Measurements from ENCODE around the gene TEX13D. TPM values are rescaled to one million over a fixed set of nuclear protein-coding genes. Genes with fewer than 3 reads are reported as not detected.

The TEX13D gene
- total RNA-seq, 1 experiment from 2014 or later: 0.47 TPM

- Histone ChIP-seq H3K4me1 (ENCODE audit: insufficient read depth, low read length, poor library complexity, severe bottlenecking) (no peaks in the 10 kb centered on the region), H3K9me3 (ENCODE audit: low read depth, low read length, poor library complexity, severe bottlenecking) (no peaks in the 10 kb centered on the region), H3K4me3 (ENCODE audit: low read depth, low read length, poor library complexity, severe bottlenecking) (no peak overlapping the region), H3K27ac (ENCODE audit: low read depth, low read length, poor library complexity, severe bottlenecking) (no peak overlapping the region), H3K27me3 (replicated peaks; ENCODE audit: insufficient read depth, low read depth, low read length, poor library complexity) (no peaks in the 10 kb centered on the region), H3K36me3 (ENCODE audit: insufficient read depth, low read length, poor library complexity, severe bottlenecking) (no peaks in the 10 kb centered on the region)
- POLR2A ChIA-PET (ENCODE audit: low non-redundant PET): no interaction called here
- BruUV-seq (replicated peaks): no TSS peak
- CTCF ChIA-PET: no interaction called here
- TF ChIP-seq EZH2 (IDR thresholded peaks at IDR 0.05; ENCODE audit: borderline replicate concordance, low read depth, low read length, poor library complexity, severe bottlenecking): no peak
- TF ChIP-seq CTCF (conservative IDR thresholded peaks at IDR 0.05; ENCODE audit: low read depth, low read length): no peak
- no peak for DNase-seq (ENCODE audit: low spot score)
- intact Hi-C loops (cut with micrococcal nuclease; ENCODE audit: unreplicated experiment): no loop called here
Measured at GRCh38 chrX:124348885-124349453, 16.5 kb downstream of the TEX13D start.

GRCh38 chrX:124354648-124355047 is 22.2 kb downstream of the TEX13D start:
- Histone ChIP-seq H3K4me1 (ENCODE audit: insufficient read depth, low read length, poor library complexity, severe bottlenecking) (no peaks in the 10 kb centered on the region), H3K27me3 (replicated peaks; ENCODE audit: insufficient read depth, low read depth, low read length, poor library complexity) (no peaks in the 10 kb centered on the region), H3K36me3 (ENCODE audit: insufficient read depth, low read length, poor library complexity, severe bottlenecking) (no peaks in the 10 kb centered on the region), H3K27ac (ENCODE audit: low read depth, low read length, poor library complexity, severe bottlenecking) (no peak overlapping the region), H3K9me3 (ENCODE audit: low read depth, low read length, poor library complexity, severe bottlenecking) (no peaks in the 10 kb centered on the region), H3K4me3 (ENCODE audit: low read depth, low read length, poor library complexity, severe bottlenecking) (no peak overlapping the region)
- CTCF ChIA-PET: no interaction called here
- no peak for DNase-seq (ENCODE audit: low spot score)
- intact Hi-C loops (cut with micrococcal nuclease; ENCODE audit: unreplicated experiment): no loop called here
- BruUV-seq (replicated peaks): no TSS peak
- POLR2A ChIA-PET (ENCODE audit: low non-redundant PET): no interaction called here
- TF ChIP-seq CTCF (conservative IDR thresholded peaks at IDR 0.05; ENCODE audit: low read depth, low read length) (no peak), EZH2 (IDR thresholded peaks at IDR 0.05; ENCODE audit: borderline replicate concordance, low read depth, low read length, poor library complexity, severe bottlenecking) (no peak)

DNA sequence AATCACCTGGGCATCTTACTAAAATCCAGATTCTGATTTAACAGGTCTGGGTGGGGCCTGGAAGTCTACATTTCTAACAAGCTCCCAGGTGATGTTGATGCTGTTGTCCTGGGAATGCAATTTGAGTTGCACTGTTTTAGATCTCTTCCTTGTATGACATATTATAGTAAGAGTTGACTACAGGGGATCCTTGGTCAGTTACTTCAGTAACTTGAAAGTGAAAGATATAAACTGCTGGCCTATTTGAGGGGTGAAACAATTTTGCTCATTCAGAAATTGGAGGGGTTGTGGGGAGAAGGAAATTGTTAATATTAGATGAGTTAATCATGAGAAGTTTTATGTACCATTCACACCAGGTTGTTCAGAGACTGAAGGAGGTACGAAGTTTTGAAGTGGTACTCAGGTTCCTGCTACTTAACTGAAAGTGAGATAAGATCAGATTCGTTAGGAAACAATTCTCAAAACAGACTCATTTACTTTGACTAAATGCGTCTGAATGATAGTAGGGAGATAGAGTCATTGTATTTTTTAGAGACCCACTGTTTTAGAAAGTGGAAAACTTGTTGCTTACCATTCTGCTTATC is 26.4 kb downstream of the TEX13D start:
- Histone ChIP-seq H3K27ac (ENCODE audit: low read depth, low read length, poor library complexity, severe bottlenecking) (no peak overlapping the region), H3K4me3 (ENCODE audit: low read depth, low read length, poor library complexity, severe bottlenecking) (no peak overlapping the region), H3K27me3 (replicated peaks; ENCODE audit: insufficient read depth, low read depth, low read length, poor library complexity) (no peaks in the 10 kb centered on the region), H3K4me1 (ENCODE audit: insufficient read depth, low read length, poor library complexity, severe bottlenecking) (no peaks in the 10 kb centered on the region), H3K36me3 (ENCODE audit: insufficient read depth, low read length, poor library complexity, severe bottlenecking) (no peaks in the 10 kb centered on the region), H3K9me3 (ENCODE audit: low read depth, low read length, poor library complexity, severe bottlenecking) (no peaks in the 10 kb centered on the region)
- DNase-seq (ENCODE audit: low spot score): no peak
- TF ChIP-seq EZH2 (IDR thresholded peaks at IDR 0.05; ENCODE audit: borderline replicate concordance, low read depth, low read length, poor library complexity, severe bottlenecking) (no peak), CTCF (conservative IDR thresholded peaks at IDR 0.05; ENCODE audit: low read depth, low read length) (no peak)
- ChIA-PET CTCF (no interaction called here), POLR2A (ENCODE audit: low non-redundant PET) (no interaction called here)
- intact Hi-C loops (cut with micrococcal nuclease; ENCODE audit: unreplicated experiment): no loop called here
- no TSS peak for BruUV-seq (replicated peaks)

All from A673 (cell line).